A673 (cell line): ENCODE data around the gene PGD. TPM values are rescaled to one million over a fixed set of nuclear protein-coding genes. Genes with fewer than 3 reads are reported as not detected.

Source experiments
- BruUV-seq: library from RNA; stranded (reverse); fragments of 400-500 nt; replicated peaks from 2 replicates; lab custom pipeline; 2021; lab: Mats Ljungman, UMichigan
- CTCF ChIA-PET: fragments of 300-600 bp; sonication (Branson Sonifier 250); formaldehyde crosslinking; loops from one replicate; lab custom pipeline; 2022; ENCODE audit warnings: antibody characterized with exemption; lab: Charles Lee
- POLR2A ChIA-PET: fragments of 300-600 bp; sonication (Branson Sonifier 250); formaldehyde crosslinking; loops from one replicate; lab custom pipeline; 2022; ENCODE audit warnings: antibody characterized with exemption; ENCODE audit not compliant: low non-redundant PET; lab: Charles Lee
- DNase-seq: peaks from one replicate; pipeline ENCODE4 v3.0.0-alpha.2; 2015; ENCODE audit warnings: low spot score
- H3K27ac ChIP-seq: fragments of 200-600 bp; sonication (generic); 2 replicates; pipeline ENCODE4 v1.5.1; 2016; ENCODE audit warnings: mixed run types, low read depth, mild to moderate bottlenecking, mixed read lengths, antibody characterized with exemption, low read length; ENCODE audit not compliant: poor library complexity, severe bottlenecking
- H3K27me3 ChIP-seq: fragments of 200-600 bp; sonication (generic); replicated peaks from 2 replicates; pipeline ENCODE4 v1.6.1; 2017; ENCODE audit warnings: mixed run types, low read depth, mild to moderate bottlenecking, mixed read lengths, antibody characterized with exemption, low read length; ENCODE audit not compliant: insufficient read depth, poor library complexity
- H3K36me3 ChIP-seq: fragments of 200-600 bp; sonication (generic); 2 replicates; pipeline ENCODE4 v1.6.1; 2016; ENCODE audit warnings: mixed run types, mild to moderate bottlenecking, mixed read lengths, antibody characterized with exemption, low read length; ENCODE audit not compliant: insufficient read depth, poor library complexity, severe bottlenecking
- H3K4me1 ChIP-seq: fragments of 200-600 bp; sonication (generic); 2 replicates; pipeline ENCODE4 v1.6.1; 2017; ENCODE audit warnings: mixed run types, mild to moderate bottlenecking, mixed read lengths, antibody characterized with exemption, low read length; ENCODE audit not compliant: insufficient read depth, poor library complexity, severe bottlenecking
- H3K4me3 ChIP-seq: fragments of 200-600 bp; sonication (generic); 2 replicates; pipeline ENCODE4 v1.5.1; 2016; ENCODE audit warnings: low read depth, mixed run types, mild to moderate bottlenecking, mixed read lengths, low read length; ENCODE audit not compliant: poor library complexity, severe bottlenecking
- H3K9me3 ChIP-seq: fragments of 200-600 bp; sonication (generic); 2 replicates; pipeline ENCODE4 v1.6.1; 2016; ENCODE audit warnings: mixed run types, low read depth, mild to moderate bottlenecking, mixed read lengths, antibody characterized with exemption, low read length; ENCODE audit not compliant: poor library complexity, severe bottlenecking
- EZH2 ChIP-seq: fragments of 200-600 bp; sonication (generic); IDR thresholded peaks from 2 replicates; pipeline ENCODE4 v1.6.1; 2017; ENCODE audit warnings: borderline replicate concordance, low read depth, mild to moderate bottlenecking, mixed read lengths, antibody characterized with exemption, low read length; ENCODE audit not compliant: poor library complexity, severe bottlenecking
- intact Hi-C: fragments of 100-400 bp; cut with micrococcal nuclease; formaldehyde crosslinking; loops from one replicate; pipeline ENCODE4 v1.10.0; 2022; ENCODE audit not compliant: unreplicated experiment
- total RNA-seq: library from RNA; stranded (reverse); gene quantifications from 2 replicates; pipeline ENCODE4 v1.2.3, GENCODE V29; 2021
- TF ChIP-seq, protein P1 (sequence below): fragments of 300-800, 200-600 bp; sonication (generic); conservative IDR thresholded peaks from 2 replicates; pipeline ENCODE4 v1.5.1; 2017; ENCODE audit warnings: low read depth, mild to moderate bottlenecking, antibody characterized with exemption, low read length, moderate library complexity, mixed read lengths

PGD gene
- total RNA-seq, 1 experiment from 2014 or later: 451 TPM

DNA sequence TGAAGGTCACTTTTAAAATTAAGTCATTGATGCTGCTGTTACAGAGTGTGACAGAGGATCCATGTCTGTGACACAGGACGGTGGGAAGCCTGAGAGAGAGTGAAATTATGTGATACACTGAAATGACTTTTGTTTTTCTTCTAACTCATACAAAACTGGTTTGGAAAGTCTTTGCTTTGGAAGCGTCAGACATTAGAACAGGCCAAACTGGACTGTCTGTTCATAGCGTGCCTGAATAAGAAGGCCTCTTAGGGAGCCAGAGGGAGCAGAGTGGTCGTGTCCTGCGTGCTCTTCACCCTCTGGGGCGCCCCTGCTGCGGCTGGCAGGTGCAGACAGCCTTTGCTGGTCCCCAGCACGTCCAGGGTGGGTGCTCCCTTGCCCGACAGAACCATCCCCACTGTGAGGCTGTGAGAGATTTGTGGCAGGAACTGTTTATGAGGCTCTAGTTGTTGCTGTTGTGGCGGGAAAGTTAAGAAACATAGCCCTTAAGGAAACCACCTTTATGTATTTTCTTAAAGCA, 19.7 kb upstream of the PGD start:
- Histone ChIP-seq H3K27ac (no peak overlapping the region), H3K9me3 (no peaks in the 10 kb centered on the region), H3K36me3 (peaks cover 48% of the 10 kb centered on the region), H3K27me3 (no peaks in the 10 kb centered on the region), H3K4me1 (no peaks in the 10 kb centered on the region), H3K4me3 (no peak overlapping the region)
- CTCF ChIA-PET: no interaction called here
- TF ChIP-seq, protein P1, sequence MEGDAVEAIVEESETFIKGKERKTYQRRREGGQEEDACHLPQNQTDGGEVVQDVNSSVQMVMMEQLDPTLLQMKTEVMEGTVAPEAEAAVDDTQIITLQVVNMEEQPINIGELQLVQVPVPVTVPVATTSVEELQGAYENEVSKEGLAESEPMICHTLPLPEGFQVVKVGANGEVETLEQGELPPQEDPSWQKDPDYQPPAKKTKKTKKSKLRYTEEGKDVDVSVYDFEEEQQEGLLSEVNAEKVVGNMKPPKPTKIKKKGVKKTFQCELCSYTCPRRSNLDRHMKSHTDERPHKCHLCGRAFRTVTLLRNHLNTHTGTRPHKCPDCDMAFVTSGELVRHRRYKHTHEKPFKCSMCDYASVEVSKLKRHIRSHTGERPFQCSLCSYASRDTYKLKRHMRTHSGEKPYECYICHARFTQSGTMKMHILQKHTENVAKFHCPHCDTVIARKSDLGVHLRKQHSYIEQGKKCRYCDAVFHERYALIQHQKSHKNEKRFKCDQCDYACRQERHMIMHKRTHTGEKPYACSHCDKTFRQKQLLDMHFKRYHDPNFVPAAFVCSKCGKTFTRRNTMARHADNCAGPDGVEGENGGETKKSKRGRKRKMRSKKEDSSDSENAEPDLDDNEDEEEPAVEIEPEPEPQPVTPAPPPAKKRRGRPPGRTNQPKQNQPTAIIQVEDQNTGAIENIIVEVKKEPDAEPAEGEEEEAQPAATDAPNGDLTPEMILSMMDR: no peak
- TF ChIP-seq EZH2: no peak
- DNase-seq: no peak
- BruUV-seq: no TSS peak
- POLR2A ChIA-PET: no interaction called here
- intact Hi-C loops: no loop called here

DNA sequence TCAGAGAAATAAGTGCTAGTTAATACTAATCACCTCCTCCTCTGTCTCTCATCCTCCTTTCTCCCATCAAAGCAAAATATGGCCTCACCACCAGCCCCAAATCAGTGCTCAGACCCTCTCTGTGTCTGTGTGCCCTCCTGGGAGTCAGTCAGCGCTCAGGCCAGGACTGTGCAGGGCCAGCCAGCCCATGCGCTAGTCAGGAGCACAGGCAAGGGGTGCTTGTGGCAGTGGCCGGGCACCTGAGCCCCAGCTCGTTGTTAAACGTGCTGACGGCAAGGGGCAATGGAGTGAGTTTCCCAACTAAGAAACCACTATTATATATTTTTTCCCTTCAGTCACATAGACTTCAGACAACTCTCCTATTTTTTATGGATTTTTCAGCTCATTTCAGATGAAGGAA, 19.2 kb upstream of the PGD start:
- Histone ChIP-seq H3K36me3 (peaks cover 43% of the 10 kb centered on the region), H3K27ac (no peak overlapping the region), H3K4me1 (no peaks in the 10 kb centered on the region), H3K27me3 (no peaks in the 10 kb centered on the region), H3K9me3 (no peaks in the 10 kb centered on the region), H3K4me3 (no peak overlapping the region)
- CTCF ChIA-PET: no interaction called here
- no TSS peak for BruUV-seq
- no peak for DNase-seq
- POLR2A ChIA-PET: no interaction called here
- TF ChIP-seq, protein P1: no peak
- TF ChIP-seq EZH2: no peak
- intact Hi-C loops: no loop called here

DNA sequence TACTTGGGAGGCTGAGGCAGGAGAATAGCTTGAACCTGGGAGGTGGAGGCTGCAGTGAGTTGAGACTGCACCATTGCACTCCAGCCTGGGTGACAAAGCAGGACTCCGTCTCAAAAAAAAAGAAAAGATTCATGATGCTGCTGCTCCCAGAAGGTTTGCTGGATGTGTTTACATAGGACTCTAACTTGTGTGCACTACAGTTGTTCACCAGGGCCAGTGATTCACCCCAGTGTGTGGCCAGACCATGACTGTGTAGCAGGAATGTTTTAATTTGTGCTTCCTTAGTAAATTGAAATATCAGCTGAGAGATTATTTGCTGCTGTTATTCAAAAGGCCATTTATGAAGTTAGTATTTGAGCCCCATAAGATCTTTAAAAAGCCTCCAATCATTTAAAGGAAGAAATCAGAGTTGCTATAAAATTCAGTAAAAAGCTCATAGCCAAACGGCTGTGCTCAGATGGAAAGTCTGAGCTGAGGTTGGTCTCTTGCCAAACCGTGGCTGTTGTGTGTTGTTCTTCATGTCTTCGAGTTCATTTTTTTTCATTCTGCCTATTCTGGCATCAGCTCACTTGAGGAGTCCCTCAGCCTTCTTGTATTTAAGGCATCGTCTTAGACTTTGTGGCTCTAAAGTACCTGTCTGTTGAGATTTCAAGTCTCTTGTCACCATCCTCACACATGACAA, 18.1 kb upstream of the PGD start:
- intact Hi-C loops: no loop called here
- TSS peak; percentile 23 for BruUV-seq
- no peaks in the 10 kb centered on the region for H3K9me3 ChIP-seq
- ChIA-PET CTCF (no interaction called here), POLR2A (no interaction called here)
- H3K4me1 ChIP-seq: no peaks in the 10 kb centered on the region
- no peak for TF ChIP-seq EZH2
- TF ChIP-seq, protein P1: no peak
- no peaks in the 10 kb centered on the region for H3K27me3 ChIP-seq
- peaks cover 34% of the 10 kb centered on the region for H3K36me3 ChIP-seq
- H3K4me3 ChIP-seq: no peak overlapping the region
- no peak for DNase-seq
- no peak overlapping the region for H3K27ac ChIP-seq
